Neural crest cell (in vitro differentiated cells): ENCODE results near the gene ADAMTS15. TPM values are rescaled to one million over a fixed set of nuclear protein-coding genes. Genes with fewer than 3 reads are reported as not detected.

Experiments
- DNase-seq: peaks from one replicate; pipeline ENCODE4 v3.0.0; 2021; ENCODE audit warnings: low read depth, mixed read lengths, low spot score
- H3K27ac Mint-ChIP-seq: one replicate; pipeline ENCODE4 v1.8.0; 2021; ENCODE audit warnings: mild to moderate bottlenecking, mixed read lengths; ENCODE audit not compliant: unreplicated experiment
- H3K27me3 Mint-ChIP-seq: 2 replicates; pipeline ENCODE4 v1.8.0; 2021; ENCODE audit warnings: low read depth, mild to moderate bottlenecking, mixed read lengths
- H3K36me3 Mint-ChIP-seq: 2 replicates; pipeline ENCODE4 v1.8.0; 2021; ENCODE audit warnings: low read depth, mild to moderate bottlenecking, mixed read lengths
- H3K4me1 Mint-ChIP-seq: 2 replicates; pipeline ENCODE4 v1.8.0; 2021; ENCODE audit warnings: mixed read lengths
- H3K4me3 Mint-ChIP-seq: one replicate; pipeline ENCODE4 v1.8.0; 2021; ENCODE audit warnings: mild to moderate bottlenecking, mixed read lengths
- H3K9me3 Mint-ChIP-seq: 2 replicates; pipeline ENCODE4 v1.8.0; 2021; ENCODE audit warnings: mixed read lengths
- CTCF ChIP-seq: fragments of 200-600 bp; sonication (generic); conservative IDR thresholded peaks from 2 replicates; pipeline ENCODE4 v1.5.0; 2021; ENCODE audit warnings: antibody characterized with exemption, mild to moderate bottlenecking
- total RNA-seq: library from RNA; stranded (reverse); gene quantifications from 2 replicates; pipeline ENCODE4 v1.2.1, GENCODE V29; 2021

ADAMTS15 gene
- total RNA-seq, 1 donor from 2014 or later: 7.7 TPM

GRCh38 chr11:130473056-130473794, 24.8 kb downstream of the ADAMTS15 start:
- peaks cover 6% of the 10 kb centered on the region for H3K4me1 Mint-ChIP-seq
- DNase-seq: no peak
- no peak for TF ChIP-seq CTCF

GRCh38 chr11:130473795-130474377, 25.4 kb downstream of the ADAMTS15 start:
- H3K27ac Mint-ChIP-seq: no peak overlapping the region
- DNase-seq: no peak
- peaks cover 6% of the 10 kb centered on the region for H3K4me1 Mint-ChIP-seq
- no peaks in the 10 kb centered on the region for H3K9me3 Mint-ChIP-seq
- H3K36me3 Mint-ChIP-seq: peaks cover 3% of the 10 kb centered on the region
- no peaks in the 10 kb centered on the region for H3K27me3 Mint-ChIP-seq
- no peak overlapping the region for H3K4me3 Mint-ChIP-seq
- TF ChIP-seq CTCF: no peak

More at GRCh38 chr11:130473056-130473794, 24.8 kb downstream of the ADAMTS15 start:
- Mint-ChIP-seq H3K36me3 (peaks cover 3% of the 10 kb centered on the region), H3K4me3 (no peak overlapping the region), H3K9me3 (no peaks in the 10 kb centered on the region), H3K27ac (no peak overlapping the region), H3K27me3 (no peaks in the 10 kb centered on the region)

GRCh38 chr11:130474637-130475400, 26.4 kb downstream of the ADAMTS15 start:
- TF ChIP-seq CTCF: no peak
- H3K36me3 Mint-ChIP-seq: peaks cover 3% of the 10 kb centered on the region
- no peak for DNase-seq

GRCh38 chr11:130475426-130476053, 27.1 kb downstream of the ADAMTS15 start:
- Mint-ChIP-seq H3K4me3 (no peak overlapping the region), H3K36me3 (peaks cover 3% of the 10 kb centered on the region), H3K27ac (no peak overlapping the region)

More at GRCh38 chr11:130474637-130475400, 26.4 kb downstream of the ADAMTS15 start:
- no peak overlapping the region for H3K27ac Mint-ChIP-seq
- H3K27me3 Mint-ChIP-seq: no peaks in the 10 kb centered on the region
- H3K4me1 Mint-ChIP-seq: peaks cover 6% of the 10 kb centered on the region
- no peaks in the 10 kb centered on the region for H3K9me3 Mint-ChIP-seq
- H3K4me3 Mint-ChIP-seq: no peak overlapping the region

More at GRCh38 chr11:130475426-130476053, 27.1 kb downstream of the ADAMTS15 start:
- no peak for TF ChIP-seq CTCF
- no peak for DNase-seq
- Mint-ChIP-seq H3K4me1 (peaks cover 6% of the 10 kb centered on the region), H3K9me3 (no peaks in the 10 kb centered on the region), H3K27me3 (no peaks in the 10 kb centered on the region)
